GM10847 (cell line): ENCODE measurements around the gene AFDN.

ENCODE experiments used
- POLR2A ChIP-seq: IDR thresholded peaks from 2 replicates; pipeline ENCODE4 v1.6.1; 2011; ENCODE audit not compliant: insufficient read length; ENCODE audit errors: extremely low read depth

The AFDN gene

GRCh38 chr6:167921831-167922230 is 95.1 kb downstream of the AFDN start:
- TF ChIP-seq POLR2A: no peak

DNA sequence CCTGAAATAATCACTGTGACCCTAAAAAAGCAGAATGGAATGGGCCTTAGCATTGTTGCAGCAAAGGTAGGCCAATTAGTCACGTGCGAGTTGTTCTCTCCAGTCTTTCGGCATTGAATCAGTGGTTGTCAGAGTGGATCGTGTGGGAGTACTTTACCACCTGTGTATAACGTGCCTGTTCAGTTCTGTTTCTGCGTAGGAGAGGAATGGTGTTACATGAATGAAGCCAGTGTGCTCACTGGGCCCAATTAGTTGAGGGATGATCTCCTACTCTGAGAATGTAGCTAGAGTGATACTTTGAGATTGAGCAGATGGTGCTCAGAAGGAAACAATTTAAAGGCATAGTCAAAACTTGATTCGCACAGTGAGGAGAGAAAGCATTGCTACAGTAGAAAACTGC is 98.3 kb downstream of the AFDN start:
- TF ChIP-seq POLR2A: no peak

GRCh38 chr6:167927246-167927645 is 100.5 kb downstream of the AFDN start:
- TF ChIP-seq POLR2A: no peak

DNA sequence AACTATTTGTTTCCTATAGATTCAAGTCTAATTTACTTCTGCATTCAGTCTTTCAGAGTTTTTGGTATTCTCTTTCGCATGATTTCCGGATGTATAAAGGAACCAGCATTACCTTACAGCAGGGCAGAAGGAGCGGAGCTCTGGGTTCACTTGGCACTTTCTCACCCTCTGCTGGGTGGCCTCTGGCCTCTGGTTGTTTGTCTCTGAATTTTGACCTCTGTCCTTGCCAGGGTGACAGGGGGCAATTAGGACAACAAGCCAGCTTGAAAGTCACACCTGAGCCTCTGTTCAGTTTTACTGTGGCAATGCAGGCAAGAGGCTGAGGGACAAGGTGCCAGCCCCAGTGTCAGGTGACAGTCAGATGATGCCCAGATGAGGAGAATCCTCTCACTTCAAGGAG is 101.4 kb downstream of the AFDN start:
- TF ChIP-seq POLR2A: no peak

- no peak for TF ChIP-seq POLR2A
These were observed 103.6 kb downstream of the AFDN start for GRCh38 chr6:167930295-167930694.

DNA sequence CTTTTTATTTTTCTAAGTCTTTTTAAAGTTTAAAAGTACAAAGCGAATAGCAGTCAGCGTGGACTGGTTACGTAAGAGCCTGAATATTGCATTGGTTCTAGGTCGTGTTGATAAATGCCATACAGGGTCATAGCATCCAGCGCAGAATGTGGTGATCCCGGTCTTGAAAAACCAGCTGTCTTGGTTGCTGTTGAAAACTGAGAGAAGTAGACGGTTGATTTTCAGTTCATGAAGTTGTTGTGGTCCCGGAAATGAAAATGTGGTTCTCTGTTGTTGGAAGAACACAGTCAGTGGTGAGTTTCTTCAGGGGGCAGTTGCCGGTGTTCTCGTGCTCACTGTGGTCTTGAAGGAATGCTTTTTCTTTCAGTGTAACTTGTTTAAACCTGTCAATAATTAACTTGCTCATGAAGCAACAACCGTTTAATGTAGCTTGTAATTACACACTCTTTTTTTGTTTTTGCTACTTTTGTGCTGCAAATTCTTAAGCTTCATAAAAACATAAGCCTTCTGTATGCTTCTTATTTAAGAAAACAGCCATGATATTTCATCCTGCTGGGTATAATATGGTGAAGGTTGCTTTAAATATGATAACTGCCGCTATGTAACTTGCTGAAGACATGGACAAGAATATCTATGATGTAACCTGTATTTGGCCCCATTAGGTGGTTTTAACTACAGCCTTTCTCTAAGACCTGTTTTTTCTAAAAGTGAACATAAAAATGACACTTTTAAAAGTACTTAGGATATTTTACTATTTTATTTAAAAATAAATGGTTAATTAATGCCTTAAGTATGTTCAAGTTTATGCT is 106.0 kb downstream of the AFDN start:
- TF ChIP-seq POLR2A: no peak

GRCh38 chr6:167933290-167933689 is 106.6 kb downstream of the AFDN start:
- TF ChIP-seq POLR2A: no peak

DNA sequence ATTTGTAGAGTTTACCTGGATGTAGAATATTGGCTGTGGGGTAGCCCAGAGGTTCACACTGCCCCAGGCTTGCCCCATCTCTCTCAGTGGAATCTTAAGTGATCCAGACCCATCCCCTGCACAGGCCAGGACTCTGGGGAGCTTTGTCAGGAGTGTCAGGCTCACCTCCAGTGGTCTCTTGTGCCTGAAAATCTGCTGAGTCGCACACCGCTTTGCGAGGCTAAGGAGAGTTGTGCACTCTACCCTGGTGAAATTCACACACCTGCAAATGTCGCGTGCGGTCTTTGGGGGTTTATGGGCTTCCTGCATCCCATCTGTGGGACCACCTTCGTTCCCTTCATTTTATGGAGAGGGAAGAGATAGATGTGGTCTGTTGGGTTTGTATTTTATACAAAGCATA is 107.1 kb downstream of the AFDN start:
- TF ChIP-seq POLR2A: no peak

- no peak for TF ChIP-seq POLR2A
These were observed 107.7 kb downstream of the AFDN start for GRCh38 chr6:167934426-167934864.

DNA sequence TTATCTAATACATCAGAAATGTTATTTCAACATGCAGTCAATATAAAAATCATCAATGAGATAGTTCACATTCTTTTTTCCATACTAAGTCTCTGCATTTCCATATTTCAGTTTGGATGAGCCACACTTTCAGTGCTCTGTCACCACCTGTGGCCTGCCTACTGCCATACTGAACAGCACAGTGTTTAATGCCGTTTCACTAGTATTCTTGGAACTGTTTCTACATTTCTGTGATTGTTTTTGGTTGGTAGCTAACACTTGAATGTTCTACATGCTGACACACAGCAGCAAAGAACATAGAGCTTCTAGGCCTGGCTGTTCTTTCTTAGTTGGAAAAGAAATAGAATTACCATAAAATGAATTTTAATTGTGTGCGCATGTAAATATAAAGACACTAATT is 109.3 kb downstream of the AFDN start:
- no peak for TF ChIP-seq POLR2A

DNA sequence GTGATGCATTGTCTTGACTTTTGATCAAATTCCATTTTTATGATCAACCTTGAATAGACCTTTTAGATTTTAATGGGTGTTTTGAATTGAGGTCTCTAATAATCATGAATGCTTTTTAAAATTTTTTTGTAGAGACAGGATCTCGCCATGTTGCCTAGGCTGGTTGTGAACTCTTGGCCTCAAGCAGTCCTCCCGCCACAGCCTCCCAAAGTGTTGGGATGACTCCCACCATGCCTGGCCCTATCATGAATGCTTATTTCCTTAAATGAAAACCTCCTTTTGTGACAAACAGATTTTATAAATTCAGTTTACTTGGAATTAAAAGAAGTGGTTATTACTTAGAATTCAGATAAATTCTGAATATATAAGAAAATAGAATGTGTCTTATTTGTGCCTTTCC is 110.6 kb downstream of the AFDN start:
- TF ChIP-seq POLR2A: no peak

DNA sequence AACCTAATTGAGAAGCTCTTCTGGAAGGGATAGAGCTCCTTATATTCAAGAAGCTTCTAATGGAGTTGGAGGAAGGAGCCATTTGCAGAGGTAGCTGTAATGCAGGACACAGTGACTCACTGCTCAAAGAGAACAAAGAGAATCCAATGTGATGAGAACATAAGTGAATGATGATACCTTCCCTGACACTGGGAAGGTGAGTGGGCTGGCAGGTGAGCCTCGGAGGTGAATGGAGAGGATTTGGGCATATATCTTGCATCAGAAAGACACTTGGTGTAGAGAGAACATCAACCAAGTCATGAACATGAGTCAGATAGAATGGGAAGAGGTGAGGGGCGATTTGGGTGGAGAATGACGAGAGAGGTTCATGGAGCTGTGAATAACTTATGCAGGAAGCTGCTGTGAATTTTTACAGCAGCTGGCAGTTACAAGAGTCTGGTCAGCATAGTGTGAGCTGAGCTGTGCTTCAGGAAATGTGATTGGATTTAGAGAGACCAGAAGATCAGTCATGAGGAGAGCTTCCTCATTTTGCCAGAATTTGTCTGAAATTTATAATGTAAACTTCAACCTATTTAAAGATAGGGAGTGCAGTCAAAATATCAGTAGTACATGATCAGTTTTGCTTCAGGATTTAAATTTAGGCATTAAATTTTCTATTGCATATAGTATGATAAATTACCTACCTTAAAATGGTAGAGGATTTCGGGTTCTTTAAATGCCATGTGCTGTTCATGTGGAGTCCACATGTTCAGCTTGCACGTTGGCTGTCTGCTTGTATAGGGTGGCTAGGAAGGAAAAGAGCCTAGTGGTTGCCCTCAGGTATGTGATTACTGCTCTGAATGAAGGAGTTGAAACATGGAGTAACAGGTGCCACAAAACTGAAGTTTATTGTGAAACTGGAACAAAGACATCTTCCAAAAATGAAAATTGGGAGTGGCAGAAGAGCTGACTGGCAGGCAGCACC is 111.5 kb downstream of the AFDN start:
- TF ChIP-seq POLR2A: no peak

GRCh38 chr6:167941822-167942221 is 115.1 kb downstream of the AFDN start:
- no peak for TF ChIP-seq POLR2A

GRCh38 chr6:167944130-167944529 is 117.4 kb downstream of the AFDN start:
- TF ChIP-seq POLR2A: no peak

- no peak for TF ChIP-seq POLR2A
These were observed 119.3 kb downstream of the AFDN start for GRCh38 chr6:167946007-167946406.

DNA sequence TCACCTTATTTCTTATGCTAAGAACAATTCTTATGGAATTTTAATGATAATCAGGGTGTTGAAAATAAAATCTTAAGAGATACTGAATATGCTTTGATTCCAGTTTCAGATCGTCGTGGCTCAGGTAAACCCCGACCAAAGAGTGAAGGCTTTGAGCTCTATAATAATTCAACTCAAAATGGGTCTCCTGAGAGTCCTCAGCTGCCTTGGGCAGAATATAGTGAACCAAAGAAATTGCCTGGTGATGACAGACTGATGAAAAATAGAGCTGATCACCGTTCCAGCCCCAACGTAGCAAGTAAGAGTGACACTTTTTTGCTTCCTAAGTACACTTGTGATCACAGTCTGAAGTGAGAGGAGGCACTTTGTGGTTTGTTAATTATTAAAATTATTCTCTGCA is 119.9 kb downstream of the AFDN start:
- TF ChIP-seq POLR2A: no peak
